A549 (cell line): ENCODE measurements around the gene SH2D3A. TPM values are rescaled to one million over a fixed set of nuclear protein-coding genes. Genes with fewer than 3 reads are reported as not detected.

Source experiments
- ATAC-seq, 2 experiments: fragments of 200-7000 bp in 1 of 2; fragments of >200 bp in 1 of 2; cut with Nextera tagmentation in 1 of 2; cut with Tn5 transposase in 1 of 2; 3 replicates each; pipeline versions ENCODE4 v1.8.0 to v1.9.1; 2018 to 2020; ENCODE audit warnings: mild to moderate bottlenecking in 1 of 2, moderate library complexity in 1 of 2
- CTCF ChIA-PET: fragments of 300-600 bp; sonication (Branson Sonifier 250); formaldehyde crosslinking; extraction: SDS; loops from one replicate; lab custom pipeline; 2021; ENCODE audit warnings: antibody characterized with exemption, inconsistent platforms; lab: Yijun Ruan, JAX
- POLR2A ChIA-PET: fragments of 350-600 bp; formaldehyde crosslinking; extraction: SDS; loops from one replicate; lab custom pipeline; 2021; ENCODE audit warnings: antibody characterized with exemption, inconsistent platforms; lab: Yijun Ruan, JAX
- DNase-seq, 2 experiments: peaks; one replicate each; pipeline versions ENCODE4 v3.0.0 to v3.0.0-alpha.2; 2011 to 2016; ENCODE audit warnings: low read depth in 1 of 2, low spot score in 1 of 2
- FAIRE-seq: peaks from 2 replicates; lab custom pipeline; 2011; peaks lifted over from hg19 to GRCh38; lab: Jason Lieb, UNC
- H3K27ac ChIP-seq, 2 experiments: fragments of >200 bp; sonication (Bioruptor Twin); formaldehyde crosslinking; 3 replicates each; pipeline ENCODE4 v1.5.1; 2016 to 2017
- H3K4me1 ChIP-seq: fragments of >200 bp; sonication (Bioruptor Twin); formaldehyde crosslinking; 3 replicates; pipeline ENCODE4 v1.6.1; 2016
- H3K4me2 ChIP-seq: fragments of >200 bp; sonication (Bioruptor Twin); formaldehyde crosslinking; 3 replicates; pipeline ENCODE4 v1.6.1; 2016
- H3K4me3 ChIP-seq: fragments of >200 bp; sonication (Bioruptor Twin); formaldehyde crosslinking; 3 replicates; pipeline ENCODE4 v1.5.1; 2016
- H3K9me3 ChIP-seq: fragments of >200 bp; sonication (Bioruptor Twin); formaldehyde crosslinking; 3 replicates; pipeline ENCODE4 v1.6.1; 2016
- BCL3 ChIP-seq: fragments of >200 bp; sonication (Bioruptor Twin); formaldehyde crosslinking; IDR thresholded peaks from 3 replicates; pipeline ENCODE4 v1.6.1; 2016
- CEBPB ChIP-seq, 2 experiments: fragments of >200 bp in 1 of 2; sonication (Bioruptor Twin) in 1 of 2; formaldehyde crosslinking in 1 of 2; IDR thresholded peaks; 2 replicates each; pipeline ENCODE4 v1.6.1; 2012 to 2016
- CHD4 ChIP-seq: fragments of 200-600 bp; sonication (generic); IDR thresholded peaks from 2 replicates; pipeline ENCODE4 v1.6.1; 2016; ENCODE audit warnings: antibody characterized with exemption, mild to moderate bottlenecking, borderline replicate concordance
- EHMT2 ChIP-seq: fragments of 200-600 bp; sonication (generic); IDR thresholded peaks from 2 replicates; pipeline ENCODE4 v1.6.1; 2016; ENCODE audit warnings: antibody characterized with exemption, low read depth, mild to moderate bottlenecking, moderate library complexity
- ELK1 ChIP-seq: fragments of 150-350 bp; IDR thresholded peaks from 2 replicates; pipeline ENCODE4 v1.6.1; 2014; ENCODE audit warnings: low read depth, mild to moderate bottlenecking, low read length
- EP300 ChIP-seq, 2 experiments: fragments of >200 bp; sonication (Bioruptor Twin); formaldehyde crosslinking; IDR thresholded peaks; 2 replicates in 1 of 2; 3 replicates in 1 of 2; pipeline ENCODE4 v1.6.1; 2016 to 2017
- ESRRA ChIP-seq: fragments of 150-350 bp; IDR thresholded peaks from 2 replicates; pipeline ENCODE4 v1.6.1; 2014; ENCODE audit warnings: mild to moderate bottlenecking, low read length, borderline replicate concordance
- GATA3 ChIP-seq: IDR thresholded peaks from 2 replicates; pipeline ENCODE4 v1.6.1; 2012; ENCODE audit warnings: borderline replicate concordance
- MAX ChIP-seq: IDR thresholded peaks from 2 replicates; pipeline ENCODE4 v1.6.1; 2012
- MAZ ChIP-seq: fragments of 150-350 bp; IDR thresholded peaks from 2 replicates; pipeline ENCODE4 v1.6.1; 2014; ENCODE audit warnings: antibody characterized with exemption, low read depth, low read length, borderline replicate concordance
- MYC ChIP-seq: IDR thresholded peaks from 2 replicates; pipeline ENCODE4 v1.6.1; 2012; ENCODE audit warnings: mild to moderate bottlenecking, inconsistent platforms, low read length, improper control_type of control experiment, borderline replicate concordance
- POLR2A ChIP-seq: IDR thresholded peaks from 2 replicates; pipeline ENCODE4 v1.6.1; 2012; ENCODE audit warnings: mild to moderate bottlenecking, low read length
- RARB ChIP-seq: fragments of 250-450 bp; sonication (Bioruptor Pico); IDR thresholded peaks from 2 replicates; pipeline ENCODE4 v1.8.0; 2021; ENCODE audit warnings: mild to moderate bottlenecking, moderate library complexity
- REST ChIP-seq: fragments of 200-600 bp; sonication (generic); IDR thresholded peaks from 2 replicates; pipeline ENCODE4 v1.6.1; 2016; ENCODE audit warnings: antibody characterized with exemption, mild to moderate bottlenecking, moderate library complexity
- ZC3H11A ChIP-seq: fragments of 450-650 bp; IDR thresholded peaks from 2 replicates; pipeline ENCODE4 v1.6.1; 2014; ENCODE audit warnings: antibody characterized with exemption, mild to moderate bottlenecking
- WGBS: methylation state at CpG from one replicate; pipeline ENCODE4 v1.1.6; 2017; ENCODE audit errors: missing lambda C conversion rate; 5-methylcytosine and 5-hydroxymethylcytosine counted together
- polyA plus RNA-seq, 4 experiments: library from polyadenylated mRNA; depleted of rRNA in 3 of 4; stranded (reverse); fragments of >200 nt; fragmentation: RNase III in 1 of 4; extraction: RNeasy Plus Mini Kit Qiagen cat#74134 plus additional on column Dnase treatment in 1 of 4; gene quantifications; 2 replicates in 3 of 4; 3 replicates in 1 of 4; pipeline ENCODE4 v1.2.3, GENCODE V29; 2011 to 2017

Gene SH2D3A
- polyA plus RNA-seq, 2 of the 4 experiments (the other 2 are of a cell fraction), result 6.7 to 10.0 TPM

DNA sequence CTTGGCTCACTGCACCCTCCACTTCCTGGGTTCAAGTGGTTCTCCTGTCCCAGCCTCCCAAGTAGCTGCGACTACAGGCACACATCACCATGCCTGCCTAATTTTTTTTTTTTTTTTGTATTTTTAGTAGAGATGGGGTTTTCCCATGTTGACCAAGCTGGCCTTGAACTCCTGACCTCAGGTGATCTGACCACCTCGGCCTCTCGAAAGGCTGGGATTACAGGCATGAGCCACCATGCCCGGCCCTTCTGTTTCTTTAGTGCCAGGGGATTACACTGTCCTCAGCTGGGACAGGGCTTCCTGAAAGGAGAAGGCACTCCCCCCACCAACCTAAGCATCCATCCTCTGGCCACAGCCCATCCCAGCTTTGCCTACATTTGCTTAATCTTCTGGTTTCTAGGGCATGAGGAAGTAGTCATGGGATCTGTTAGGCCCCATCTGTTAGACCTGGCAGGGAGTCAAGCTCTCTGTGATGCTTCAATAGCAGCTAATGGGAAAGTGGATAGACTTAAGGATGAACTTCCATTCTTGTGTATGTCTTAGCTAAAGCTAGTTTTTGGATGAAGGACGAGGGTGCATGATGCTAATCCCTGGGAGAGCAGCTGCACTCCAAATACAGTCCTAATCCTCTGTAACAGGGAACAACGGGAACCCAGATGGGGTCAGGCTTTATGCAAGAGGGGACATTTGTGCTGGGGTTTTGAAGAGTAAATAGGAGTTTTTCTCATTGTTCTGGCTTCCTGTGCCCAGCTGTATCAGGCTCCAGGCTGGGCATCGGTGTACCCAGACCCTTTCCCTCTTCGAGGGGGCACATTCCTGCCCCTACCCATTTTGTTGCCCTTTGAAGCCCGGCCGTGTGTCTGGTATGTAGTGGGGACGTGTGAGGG, 7.8 kb upstream of the SH2D3A start:
- no peak; a peak in 2 of 6 replicates for ATAC-seq
- FAIRE-seq, result no peak

More for the DNA sequence above, 7.8 kb upstream of the SH2D3A start:
- Histone ChIP-seq H3K4me3 (no peak overlapping the region), H3K4me2 (no peak overlapping the region), H3K9me3 (no peaks in the 10 kb centered on the region), H3K4me1 (no peaks in the 10 kb centered on the region), H3K27ac (no peak overlapping the region)
- 25% methylated on average over 7 of the region's 11 CpGs for WGBS
- DNase-seq, result no peak
- no peak for TF ChIP-seq MAX
- TF ChIP-seq POLR2A, result no peak
- no peak for TF ChIP-seq BCL3
- no peak for TF ChIP-seq EHMT2
- TF ChIP-seq REST, result no peak
- TF ChIP-seq GATA3, result no peak
- no peak for TF ChIP-seq CEBPB (IDR thresholded peaks at IDR 0.05)
- TF ChIP-seq EP300 (IDR thresholded peaks at IDR 0.05), result no peak
- TF ChIP-seq CHD4, result no peak
- TF ChIP-seq MYC, result no peak
- TF ChIP-seq ESRRA, result no peak
- TF ChIP-seq RARB (CRISPR knock-in tag), result no peak
- TF ChIP-seq ZC3H11A, result no peak
- TF ChIP-seq ELK1, result no peak
- TF ChIP-seq MAZ, result no peak
- POLR2A ChIA-PET, result no interaction called here
- CTCF ChIA-PET, result interaction anchor here (0.7 to 0.8 kb wide), 2 partner anchors 89 to 1217 kb away, joined by 3 read pairs; no protein-coding TSS in a partner anchor
